Caco-2 (cell line): ENCODE data around the gene TMEM232. TPM values are rescaled to one million over a fixed set of nuclear protein-coding genes. Genes with fewer than 3 reads are reported as not detected.

ENCODE experiments used
- BruUV-seq: library from RNA; stranded (reverse); fragments of 400-500 nt; replicated peaks from 2 replicates; lab custom pipeline; 2021; lab: Mats Ljungman, UMichigan
- CTCF ChIA-PET: fragments of 300-600 bp; sonication (Branson Sonifier 250); formaldehyde crosslinking; loops from one replicate; lab custom pipeline; 2022; ENCODE audit warnings: antibody characterized with exemption; lab: Charles Lee
- POLR2A ChIA-PET: fragments of 300-600 bp; sonication (Branson Sonifier 250); formaldehyde crosslinking; loops from one replicate; lab custom pipeline; 2022; ENCODE audit warnings: antibody characterized with exemption; lab: Charles Lee
- DNase-seq, 2 experiments: peaks; one replicate each; pipeline versions ENCODE4 v3.0.0 to v3.0.0-alpha.2; 2020 to 2022
- H3K27me3 ChIP-seq: replicated peaks from 2 replicates; pipeline ENCODE4 v1.6.0; 2011; ENCODE audit warnings: low read length; ENCODE audit not compliant: control insufficient read depth, insufficient read depth
- H3K36me3 ChIP-seq: 2 replicates; pipeline ENCODE4 v1.5.1; 2011; ENCODE audit warnings: low read length; ENCODE audit not compliant: control insufficient read depth, insufficient read depth
- H3K4me1 ChIP-seq: fragments of 250-450 bp; sonication (Bioruptor Pico); 2 replicates; pipeline ENCODE4 v1.5.1; 2020; ENCODE audit warnings: mild to moderate bottlenecking
- H3K4me3 ChIP-seq: 2 replicates; pipeline ENCODE4 v1.5.1; 2011; ENCODE audit warnings: low read depth, mild to moderate bottlenecking, control low read depth, low read length
- H3K9me3 ChIP-seq: fragments of 250-450 bp; sonication (Bioruptor Pico); 2 replicates; pipeline ENCODE4 v1.5.1; 2020; ENCODE audit warnings: mild to moderate bottlenecking, moderate library complexity
- H3K27ac Mint-ChIP-seq: one replicate; pipeline ENCODE4 v1.8.0; 2022; ENCODE audit warnings: mixed read lengths; ENCODE audit not compliant: unreplicated experiment
- H3K27me3 Mint-ChIP-seq: one replicate; pipeline ENCODE4 v1.8.0; 2022; ENCODE audit warnings: mixed read lengths; ENCODE audit not compliant: insufficient read depth, unreplicated experiment
- H3K36me3 Mint-ChIP-seq: one replicate; pipeline ENCODE4 v1.8.0; 2022; ENCODE audit warnings: mild to moderate bottlenecking, mixed read lengths; ENCODE audit not compliant: insufficient read depth, unreplicated experiment
- H3K4me1 Mint-ChIP-seq: one replicate; pipeline ENCODE4 v1.8.0; 2022; ENCODE audit warnings: low read depth, mixed read lengths; ENCODE audit not compliant: unreplicated experiment
- H3K4me3 Mint-ChIP-seq: one replicate; pipeline ENCODE4 v1.8.0; 2022; ENCODE audit warnings: mild to moderate bottlenecking, moderate library complexity, mixed read lengths; ENCODE audit not compliant: unreplicated experiment
- H3K9me3 Mint-ChIP-seq: one replicate; pipeline ENCODE4 v1.8.0; 2022; ENCODE audit warnings: mixed read lengths; ENCODE audit not compliant: unreplicated experiment
- intact Hi-C: fragments of 100-400 bp; cut with micrococcal nuclease; formaldehyde crosslinking; loops from one replicate; pipeline ENCODE4 v1.10.0; 2022; ENCODE audit not compliant: unreplicated experiment
- total RNA-seq: library from RNA; stranded (reverse); gene quantifications from 2 replicates; pipeline ENCODE4 v1.2.3, GENCODE V29; 2022
- TF ChIP-seq, protein P1 (sequence below), 2 experiments: fragments of 200-600 bp in 1 of 2; IDR thresholded peaks; 1 replicate in 1 of 2; 2 replicates in 1 of 2; pipeline versions ENCODE4 v1.5.1 to v1.8.0; 2011 to 2022; ENCODE audit warnings: antibody characterized with exemption in 1 of 2, control low read depth in 1 of 2, inconsistent platforms in 1 of 2, low read depth in 1 of 2, low read length in 1 of 2, mild to moderate bottlenecking in 1 of 2, moderate library complexity in 1 of 2; ENCODE audit not compliant: insufficient read depth in 1 of 2, severe bottlenecking in 1 of 2, unreplicated experiment in 1 of 2

Gene TMEM232
- total RNA-seq, 1 experiment from 2014 or later: 0.34 TPM

GRCh38 chr5:110572729-110573128 lies 153.7 kb downstream of the TMEM232 start:
- Mint-ChIP-seq H3K27me3 (no peaks in the 10 kb centered on the region), H3K36me3 (no peaks in the 10 kb centered on the region), H3K9me3 (no peaks in the 10 kb centered on the region), H3K27ac (no peak overlapping the region), H3K4me3 (no peak overlapping the region), H3K4me1 (no peaks in the 10 kb centered on the region)
- no peaks in the 10 kb centered on the region for H3K36me3 ChIP-seq
- DNase-seq: no peak
- POLR2A ChIA-PET: no interaction called here
- intact Hi-C loops: no loop called here
- CTCF ChIA-PET: no interaction called here
- no TSS peak for BruUV-seq
- no peaks in the 10 kb centered on the region for H3K27me3 ChIP-seq
- no peaks in the 10 kb centered on the region for H3K4me1 ChIP-seq
- TF ChIP-seq, protein P1, sequence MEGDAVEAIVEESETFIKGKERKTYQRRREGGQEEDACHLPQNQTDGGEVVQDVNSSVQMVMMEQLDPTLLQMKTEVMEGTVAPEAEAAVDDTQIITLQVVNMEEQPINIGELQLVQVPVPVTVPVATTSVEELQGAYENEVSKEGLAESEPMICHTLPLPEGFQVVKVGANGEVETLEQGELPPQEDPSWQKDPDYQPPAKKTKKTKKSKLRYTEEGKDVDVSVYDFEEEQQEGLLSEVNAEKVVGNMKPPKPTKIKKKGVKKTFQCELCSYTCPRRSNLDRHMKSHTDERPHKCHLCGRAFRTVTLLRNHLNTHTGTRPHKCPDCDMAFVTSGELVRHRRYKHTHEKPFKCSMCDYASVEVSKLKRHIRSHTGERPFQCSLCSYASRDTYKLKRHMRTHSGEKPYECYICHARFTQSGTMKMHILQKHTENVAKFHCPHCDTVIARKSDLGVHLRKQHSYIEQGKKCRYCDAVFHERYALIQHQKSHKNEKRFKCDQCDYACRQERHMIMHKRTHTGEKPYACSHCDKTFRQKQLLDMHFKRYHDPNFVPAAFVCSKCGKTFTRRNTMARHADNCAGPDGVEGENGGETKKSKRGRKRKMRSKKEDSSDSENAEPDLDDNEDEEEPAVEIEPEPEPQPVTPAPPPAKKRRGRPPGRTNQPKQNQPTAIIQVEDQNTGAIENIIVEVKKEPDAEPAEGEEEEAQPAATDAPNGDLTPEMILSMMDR (IDR thresholded peaks at IDR 0.05; ENCODE audit: insufficient read depth in 1 of 2, low read depth in 1 of 2, low read length in 1 of 2, severe bottlenecking in 1 of 2, unreplicated experiment in 1 of 2): no peak
- H3K4me3 ChIP-seq: no peak overlapping the region
- H3K9me3 ChIP-seq: no peaks in the 10 kb centered on the region

GRCh38 chr5:110562191-110562590 lies 164.3 kb downstream of the TMEM232 start:
- Histone ChIP-seq H3K9me3 (no peaks in the 10 kb centered on the region), H3K36me3 (no peaks in the 10 kb centered on the region), H3K4me1 (no peaks in the 10 kb centered on the region), H3K4me3 (no peak overlapping the region), H3K27me3 (no peaks in the 10 kb centered on the region)
- intact Hi-C loops: no loop called here
- H3K9me3 Mint-ChIP-seq: no peaks in the 10 kb centered on the region
- no peak overlapping the region for H3K4me3 Mint-ChIP-seq
- no peaks in the 10 kb centered on the region for H3K36me3 Mint-ChIP-seq
- no peak for DNase-seq
- no peaks in the 10 kb centered on the region for H3K4me1 Mint-ChIP-seq
- TF ChIP-seq, protein P1 (IDR thresholded peaks at IDR 0.05; ENCODE audit: insufficient read depth in 1 of 2, low read depth in 1 of 2, low read length in 1 of 2, severe bottlenecking in 1 of 2, unreplicated experiment in 1 of 2): no peak
- CTCF ChIA-PET: no interaction called here
- no peak overlapping the region for H3K27ac Mint-ChIP-seq
- no TSS peak for BruUV-seq
- POLR2A ChIA-PET: no interaction called here
- H3K27me3 Mint-ChIP-seq: no peaks in the 10 kb centered on the region

DNA sequence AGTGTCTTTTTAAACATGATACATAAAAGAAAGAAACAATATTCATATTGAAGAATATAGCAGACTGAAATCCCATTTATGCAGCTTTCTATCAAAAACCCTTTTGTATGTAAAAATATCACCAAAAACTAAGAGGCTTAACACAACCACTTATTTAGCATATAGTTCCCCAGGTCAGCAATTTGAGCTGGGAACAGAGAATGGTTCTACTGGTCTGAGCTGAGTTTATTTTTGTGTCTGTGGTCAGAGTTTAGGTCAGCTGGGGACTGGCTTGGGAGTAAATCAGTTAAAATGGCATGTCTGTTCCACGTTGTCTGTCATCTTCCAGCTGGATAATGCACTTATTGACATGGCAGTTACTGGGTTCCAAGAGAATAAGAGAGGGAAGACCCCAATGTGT lies 165.0 kb downstream of the TMEM232 start:
- Mint-ChIP-seq H3K27me3 (no peaks in the 10 kb centered on the region), H3K9me3 (no peaks in the 10 kb centered on the region), H3K36me3 (no peaks in the 10 kb centered on the region), H3K4me1 (no peaks in the 10 kb centered on the region), H3K4me3 (no peak overlapping the region), H3K27ac (no peak overlapping the region)
- no peak for DNase-seq
- Histone ChIP-seq H3K4me3 (no peak overlapping the region), H3K27me3 (no peaks in the 10 kb centered on the region), H3K4me1 (no peaks in the 10 kb centered on the region), H3K9me3 (no peaks in the 10 kb centered on the region), H3K36me3 (no peaks in the 10 kb centered on the region)
- ChIA-PET CTCF (no interaction called here), POLR2A (no interaction called here)
- no TSS peak for BruUV-seq
- TF ChIP-seq, protein P1 (IDR thresholded peaks at IDR 0.05; ENCODE audit: insufficient read depth in 1 of 2, low read depth in 1 of 2, low read length in 1 of 2, severe bottlenecking in 1 of 2, unreplicated experiment in 1 of 2): no peak
- intact Hi-C loops: no loop called here
